Mucosa of rectum (tissue), 2 donors: ENCODE measurements around the gene UNC93B1.
"Not testable (repeated sequence)": the region's sequence is repeated elsewhere in the genome, so short reads cannot be mapped to it uniquely, and the experiment has no call there.

ENCODE experiments used
- H3K27ac ChIP-seq, 2 donors: one replicate each; pipeline ENCODE4 v1.7.0; 2013; ENCODE audit warnings: inconsistent platforms in 2 of 2, low read depth in 2 of 2, low read length in 2 of 2
- H3K27me3 ChIP-seq, 2 donors: one replicate each; pipeline ENCODE4 v1.7.0; 2013; ENCODE audit warnings: low read length in 2 of 2; ENCODE audit not compliant: control insufficient read depth in 2 of 2, insufficient read depth in 2 of 2
- H3K36me3 ChIP-seq, 2 donors: one replicate each; pipeline ENCODE4 v1.7.0; 2013; ENCODE audit warnings: low read length in 2 of 2; ENCODE audit not compliant: control insufficient read depth in 2 of 2, insufficient read depth in 2 of 2
- H3K4me1 ChIP-seq, 2 donors: one replicate each; pipeline ENCODE4 v1.7.0; 2013; ENCODE audit warnings: low read length in 2 of 2, mild to moderate bottlenecking in 1 of 2; ENCODE audit not compliant: control insufficient read depth in 2 of 2, insufficient read depth in 2 of 2
- H3K4me3 ChIP-seq, 2 donors: one replicate each; pipeline ENCODE4 v1.7.0; 2013; ENCODE audit warnings: low read length in 2 of 2
- H3K9ac ChIP-seq, 2 donors: one replicate each; pipeline ENCODE4 v1.7.0; 2013; ENCODE audit warnings: low read length in 2 of 2, low read depth in 1 of 2, mild to moderate bottlenecking in 1 of 2
- H3K9me3 ChIP-seq, 2 donors: one replicate each; pipeline ENCODE4 v1.7.0; 2013; ENCODE audit warnings: low read length in 2 of 2; ENCODE audit not compliant: control insufficient read depth in 2 of 2
- donor health status: healthy.
- donor health status: Normal muscosa, but diverticular disease.

Gene UNC93B1

GRCh38 chr11:67990546-67991346 is 13.2 kb downstream of the UNC93B1 start:
- H3K36me3 ChIP-seq, H3K27ac ChIP-seq, H3K4me3 ChIP-seq, H3K9ac ChIP-seq, H3K27me3 ChIP-seq, H3K4me1 ChIP-seq, H3K9me3 ChIP-seq: not testable (repeated sequence)

GRCh38 chr11:67985302-67985701 is 18.6 kb downstream of the UNC93B1 start:
- H3K9ac ChIP-seq, H3K36me3 ChIP-seq, H3K4me3 ChIP-seq, H3K27ac ChIP-seq, H3K4me1 ChIP-seq, H3K9me3 ChIP-seq, H3K27me3 ChIP-seq: not testable (repeated sequence)

GRCh38 chr11:67983951-67984350 is 19.9 kb downstream of the UNC93B1 start:
- no peak overlapping the region for H3K27ac ChIP-seq
- H3K4me1 ChIP-seq: peaks cover 0 to 2% of the 10 kb centered on the region in 2 donors
- H3K9me3 ChIP-seq: no peaks in the 10 kb centered on the region
- no peaks in the 10 kb centered on the region for H3K36me3 ChIP-seq
- no peaks in the 10 kb centered on the region for H3K27me3 ChIP-seq
- H3K9ac ChIP-seq: no peak overlapping the region
- H3K4me3 ChIP-seq: no peak overlapping the region

GRCh38 chr11:67982255-67982857 is 21.5 kb downstream of the UNC93B1 start:
- H3K4me3 ChIP-seq, H3K9me3 ChIP-seq, H3K27me3 ChIP-seq, H3K9ac ChIP-seq, H3K4me1 ChIP-seq, H3K36me3 ChIP-seq, H3K27ac ChIP-seq: not testable (repeated sequence)

GRCh38 chr11:67981226-67981625 is 22.7 kb downstream of the UNC93B1 start:
- H3K4me3 ChIP-seq, H3K36me3 ChIP-seq, H3K9ac ChIP-seq, H3K27ac ChIP-seq, H3K27me3 ChIP-seq, H3K9me3 ChIP-seq, H3K4me1 ChIP-seq: not testable (repeated sequence)

- H3K4me1 ChIP-seq, H3K27ac ChIP-seq, H3K9me3 ChIP-seq, H3K36me3 ChIP-seq, H3K4me3 ChIP-seq, H3K27me3 ChIP-seq, H3K9ac ChIP-seq: not testable (repeated sequence)
Measured at GRCh38 chr11:67978766-67979418, 25.0 kb downstream of the UNC93B1 start.

- not testable (repeated sequence) for H3K9ac ChIP-seq, H3K4me1 ChIP-seq, H3K27me3 ChIP-seq, H3K36me3 ChIP-seq, H3K9me3 ChIP-seq, H3K4me3 ChIP-seq, H3K27ac ChIP-seq
Measured at GRCh38 chr11:67974746-67975145, 29.2 kb downstream of the UNC93B1 start.

- not testable (repeated sequence) for H3K27ac ChIP-seq, H3K9me3 ChIP-seq, H3K9ac ChIP-seq, H3K4me1 ChIP-seq, H3K36me3 ChIP-seq, H3K27me3 ChIP-seq, H3K4me3 ChIP-seq
Measured at GRCh38 chr11:67965830-67966348, 38.0 kb downstream of the UNC93B1 start.

GRCh38 chr11:67964746-67965145 is 39.2 kb downstream of the UNC93B1 start:
- not testable (repeated sequence) for H3K9me3 ChIP-seq, H3K27me3 ChIP-seq, H3K27ac ChIP-seq, H3K4me3 ChIP-seq, H3K36me3 ChIP-seq, H3K4me1 ChIP-seq, H3K9ac ChIP-seq

GRCh38 chr11:67963879-67964278 is 40.0 kb downstream of the UNC93B1 start:
- H3K4me3 ChIP-seq, H3K27me3 ChIP-seq, H3K36me3 ChIP-seq, H3K9ac ChIP-seq, H3K9me3 ChIP-seq, H3K27ac ChIP-seq, H3K4me1 ChIP-seq: not testable (repeated sequence)
